ENCODE results near the gene TCL1A.
"Not testable (repeated sequence)": the region's sequence is repeated elsewhere in the genome, so short reads cannot be mapped to it uniquely, and the experiment has no call there.

Gene TCL1A

GRCh38 chr14:95713596-95714371, at the start of gene TCL1A:
TCL1A (minus strand) TSS chr14:95714125; CDS start chr14:95714066, 59 bp downstream.
- Mint-ChIP-seq H3K27ac (no peak within 1 kb of the TSS), H3K9me3 (no peaks in the 10 kb centered on the region), H3K36me3 (no peaks in the 10 kb centered on the region), H3K27me3 (peaks cover 63% of the 10 kb centered on the region), H3K4me3 (peak within 1 kb of the TSS; percentile 52), H3K4me1 (peaks cover 21% of the 10 kb centered on the region)
- peak; percentile 49 for ATAC-seq

GRCh38 chr14:95763032-95763431, 49.1 kb upstream of the TCL1A start:
- H3K9me3 Mint-ChIP-seq, H3K36me3 Mint-ChIP-seq, H3K27ac Mint-ChIP-seq, H3K4me1 Mint-ChIP-seq, H3K4me3 Mint-ChIP-seq, ATAC-seq: not testable (repeated sequence)
- H3K27me3 Mint-ChIP-seq: peaks cover 35% of the 10 kb centered on the region

GRCh38 chr14:95761436-95761835, 47.5 kb upstream of the TCL1A start:
- Mint-ChIP-seq H3K4me3 (no peak overlapping the region), H3K36me3 (no peaks in the 10 kb centered on the region), H3K9me3 (no peaks in the 10 kb centered on the region), H3K4me1 (no peaks in the 10 kb centered on the region), H3K27ac (no peak overlapping the region), H3K27me3 (peaks cover 35% of the 10 kb centered on the region)
- no peak for ATAC-seq

GRCh38 chr14:95760596-95760995, 46.7 kb upstream of the TCL1A start:
- Mint-ChIP-seq H3K27ac (no peak overlapping the region), H3K36me3 (no peaks in the 10 kb centered on the region), H3K4me3 (no peak overlapping the region), H3K27me3 (peaks cover 35% of the 10 kb centered on the region), H3K4me1 (no peaks in the 10 kb centered on the region), H3K9me3 (no peaks in the 10 kb centered on the region)
- ATAC-seq: no peak

GRCh38 chr14:95759941-95760340, 46.0 kb upstream of the TCL1A start:
- H3K4me1 Mint-ChIP-seq: no peaks in the 10 kb centered on the region
- H3K27me3 Mint-ChIP-seq: peaks cover 35% of the 10 kb centered on the region
- no peaks in the 10 kb centered on the region for H3K36me3 Mint-ChIP-seq
- H3K27ac Mint-ChIP-seq: no peak overlapping the region
- H3K4me3 Mint-ChIP-seq: no peak overlapping the region
- no peak for ATAC-seq
- no peaks in the 10 kb centered on the region for H3K9me3 Mint-ChIP-seq

GRCh38 chr14:95758331-95758730, 44.4 kb upstream of the TCL1A start:
- Mint-ChIP-seq H3K36me3 (no peaks in the 10 kb centered on the region), H3K27me3 (peaks cover 41% of the 10 kb centered on the region), H3K27ac (no peak overlapping the region), H3K4me1 (no peaks in the 10 kb centered on the region), H3K9me3 (no peaks in the 10 kb centered on the region), H3K4me3 (no peak overlapping the region)
- ATAC-seq: no peak

GRCh38 chr14:95756751-95757150, 42.8 kb upstream of the TCL1A start:
- Mint-ChIP-seq H3K9me3 (no peaks in the 10 kb centered on the region), H3K27ac (no peak overlapping the region), H3K27me3 (peaks cover 35% of the 10 kb centered on the region), H3K36me3 (no peaks in the 10 kb centered on the region), H3K4me1 (no peaks in the 10 kb centered on the region), H3K4me3 (no peak overlapping the region)
- no peak for ATAC-seq

- Mint-ChIP-seq H3K4me1 (no peaks in the 10 kb centered on the region), H3K36me3 (no peaks in the 10 kb centered on the region), H3K4me3 (no peak overlapping the region), H3K9me3 (no peaks in the 10 kb centered on the region), H3K27ac (no peak overlapping the region), H3K27me3 (peaks cover 29% of the 10 kb centered on the region)
- no peak for ATAC-seq
Observed at GRCh38 chr14:95756127-95756526, 42.2 kb upstream of the TCL1A start.

GRCh38 chr14:95741781-95742180, 27.9 kb upstream of the TCL1A start:
- peaks cover 8% of the 10 kb centered on the region for H3K9me3 Mint-ChIP-seq
- ATAC-seq: no peak
- peaks cover 6% of the 10 kb centered on the region for H3K36me3 Mint-ChIP-seq
- no peak overlapping the region for H3K27ac Mint-ChIP-seq
- H3K4me1 Mint-ChIP-seq: peaks cover 8% of the 10 kb centered on the region
- no peaks in the 10 kb centered on the region for H3K27me3 Mint-ChIP-seq
- no peak overlapping the region for H3K4me3 Mint-ChIP-seq

- peak; percentile 34 for ATAC-seq
- H3K4me3 Mint-ChIP-seq: no peak overlapping the region
- peaks cover 8% of the 10 kb centered on the region for H3K9me3 Mint-ChIP-seq
- peaks cover 8% of the 10 kb centered on the region for H3K4me1 Mint-ChIP-seq
- no peak overlapping the region for H3K27ac Mint-ChIP-seq
- no peaks in the 10 kb centered on the region for H3K27me3 Mint-ChIP-seq
- peaks cover 6% of the 10 kb centered on the region for H3K36me3 Mint-ChIP-seq
Observed at GRCh38 chr14:95741038-95741490, 27.1 kb upstream of the TCL1A start.

- H3K27ac Mint-ChIP-seq: peak overlapping the region; percentile 35
- peaks cover 4% of the 10 kb centered on the region for H3K27me3 Mint-ChIP-seq
- no peak for ATAC-seq
- H3K36me3 Mint-ChIP-seq: peaks cover 6% of the 10 kb centered on the region
- no peak overlapping the region for H3K4me3 Mint-ChIP-seq
- H3K9me3 Mint-ChIP-seq: peaks cover 8% of the 10 kb centered on the region
- H3K4me1 Mint-ChIP-seq: peaks cover 8% of the 10 kb centered on the region
Observed at GRCh38 chr14:95739356-95739755, 25.4 kb upstream of the TCL1A start.

GRCh38 chr14:95733212-95733611, 19.3 kb upstream of the TCL1A start:
- peaks cover 46% of the 10 kb centered on the region for H3K27me3 Mint-ChIP-seq
- no peaks in the 10 kb centered on the region for H3K36me3 Mint-ChIP-seq

GRCh38 chr14:95730126-95730525, 16.2 kb upstream of the TCL1A start:
- Mint-ChIP-seq H3K4me1 (no peaks in the 10 kb centered on the region), H3K27ac (no peak overlapping the region), H3K4me3 (no peak overlapping the region), H3K9me3 (no peaks in the 10 kb centered on the region), H3K36me3 (no peaks in the 10 kb centered on the region), H3K27me3 (peaks cover 77% of the 10 kb centered on the region)
- no peak for ATAC-seq

More at GRCh38 chr14:95733212-95733611, 19.3 kb upstream of the TCL1A start:
- Mint-ChIP-seq H3K9me3 (no peaks in the 10 kb centered on the region), H3K4me1 (no peaks in the 10 kb centered on the region), H3K4me3 (no peak overlapping the region), H3K27ac (no peak overlapping the region)
- no peak for ATAC-seq

GRCh38 chr14:95729402-95730028, 15.6 kb upstream of the TCL1A start:
- H3K36me3 Mint-ChIP-seq, H3K4me3 Mint-ChIP-seq, H3K27ac Mint-ChIP-seq, H3K9me3 Mint-ChIP-seq, H3K4me1 Mint-ChIP-seq, ATAC-seq: not testable (repeated sequence)
- peaks cover 77% of the 10 kb centered on the region for H3K27me3 Mint-ChIP-seq

- Mint-ChIP-seq H3K4me1 (no peaks in the 10 kb centered on the region), H3K36me3 (no peaks in the 10 kb centered on the region), H3K27ac (no peak overlapping the region), H3K9me3 (peaks cover 12% of the 10 kb centered on the region), H3K4me3 (no peak overlapping the region), H3K27me3 (peaks cover 85% of the 10 kb centered on the region)
- ATAC-seq: no peak
Observed at GRCh38 chr14:95727056-95727700, 13.3 kb upstream of the TCL1A start.
